Left forelimb (tissue), 1 donor: ENCODE measurements around the gene MAGI2.

Experiments
- DNase-seq: peaks from one replicate; pipeline ENCODE4 v3.0.0-alpha.2; 2018; ENCODE audit warnings: low spot score

The MAGI2 gene

GRCh38 chr7:78222001-78222751 is 1231.3 kb downstream of the MAGI2 start:
- no peak for DNase-seq

DNA sequence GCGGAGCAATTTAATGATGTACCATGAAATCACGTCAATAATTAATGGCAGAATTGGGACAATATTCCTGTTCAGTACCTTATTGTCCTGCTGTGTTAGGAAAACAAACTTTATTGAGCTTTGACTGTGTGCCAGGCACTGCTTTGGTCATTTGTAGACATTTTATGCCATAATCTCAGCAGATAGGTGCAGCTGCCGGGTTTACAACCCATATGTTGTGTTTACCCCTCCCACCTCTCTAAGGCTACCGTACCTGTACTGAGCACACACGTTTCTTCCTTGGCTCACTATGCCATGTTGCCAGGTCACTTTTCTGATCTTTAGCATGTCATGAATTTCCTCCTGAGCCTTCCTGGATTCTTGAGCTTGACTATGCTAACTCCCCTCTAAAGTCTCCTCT is 1232.7 kb downstream of the MAGI2 start:
- no peak for DNase-seq

- no peak for DNase-seq
These were observed 1234.6 kb downstream of the MAGI2 start for GRCh38 chr7:78218876-78219275.

GRCh38 chr7:78218051-78218450 is 1235.4 kb downstream of the MAGI2 start:
- no peak for DNase-seq

- no peak for DNase-seq
These were observed 1238.3 kb downstream of the MAGI2 start for GRCh38 chr7:78215199-78215598.

DNA sequence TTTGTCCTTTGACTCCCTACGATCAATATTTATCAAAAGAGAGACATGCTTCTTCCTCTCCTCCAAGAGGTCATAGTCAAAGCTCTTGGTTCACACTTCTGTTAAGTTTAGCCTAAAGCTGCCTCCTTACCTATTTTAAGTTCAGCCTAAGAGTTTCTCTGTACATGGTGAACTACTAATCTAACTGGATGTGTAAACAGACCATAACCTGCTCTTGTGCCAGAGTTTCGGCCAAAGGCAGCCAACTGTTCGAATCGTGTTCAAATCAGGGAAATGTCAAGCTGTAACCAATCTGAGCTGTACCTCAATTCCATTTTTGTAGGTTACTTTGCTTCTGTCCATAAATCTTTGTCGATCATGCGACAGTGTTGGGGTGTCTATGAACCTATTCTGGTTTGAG is 1240.1 kb downstream of the MAGI2 start:
- DNase-seq, result no peak

DNA sequence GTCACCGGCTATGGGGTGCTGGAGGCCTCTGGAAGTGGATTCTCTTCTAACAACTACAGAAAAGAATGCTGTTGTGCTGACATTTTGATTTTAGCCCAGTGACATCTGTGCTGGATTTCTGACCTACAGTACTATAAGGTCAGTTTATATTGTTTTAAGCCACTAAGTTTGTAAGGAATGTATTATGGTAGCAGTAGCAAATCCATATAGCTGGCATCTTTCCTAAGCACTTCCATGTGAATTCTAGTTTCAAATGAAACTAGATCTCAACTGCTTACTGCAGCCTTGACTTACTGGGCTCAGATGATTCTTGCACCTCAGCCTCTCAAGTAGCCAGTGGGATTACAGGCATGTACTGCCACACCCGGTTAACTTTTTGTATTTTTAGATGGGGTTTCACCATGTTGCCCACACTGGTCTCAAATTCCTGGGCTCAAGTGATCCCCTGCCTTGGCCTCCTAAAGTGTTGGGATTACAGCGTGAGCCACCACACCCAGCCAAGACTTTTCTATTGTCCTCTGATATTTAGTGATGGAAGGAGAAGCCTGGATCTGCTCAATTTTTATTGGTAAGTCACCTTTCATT is 1240.9 kb downstream of the MAGI2 start:
- DNase-seq, result no peak

DNA sequence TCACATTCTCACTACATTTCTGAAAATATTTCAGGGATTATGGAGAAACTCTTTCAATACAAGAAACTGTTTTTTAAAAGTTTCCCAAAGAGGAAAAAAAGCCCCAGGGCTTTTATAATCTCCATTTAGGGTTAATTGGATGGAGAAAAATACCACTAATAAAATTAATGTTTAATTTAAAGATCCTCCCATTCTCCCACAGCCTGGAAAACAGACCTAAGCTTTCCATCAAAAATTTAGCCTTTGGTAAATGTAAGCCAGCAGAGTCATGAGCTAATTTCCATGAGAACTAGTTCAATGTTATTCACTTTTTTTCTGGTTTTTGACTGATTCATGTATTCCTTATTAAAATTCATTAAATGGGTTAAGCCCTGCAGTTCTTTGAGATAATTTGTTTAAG is 1246.2 kb downstream of the MAGI2 start:
- DNase-seq, result no peak

- no peak for DNase-seq
These were observed 1246.7 kb downstream of the MAGI2 start for GRCh38 chr7:78206769-78207168.

DNA sequence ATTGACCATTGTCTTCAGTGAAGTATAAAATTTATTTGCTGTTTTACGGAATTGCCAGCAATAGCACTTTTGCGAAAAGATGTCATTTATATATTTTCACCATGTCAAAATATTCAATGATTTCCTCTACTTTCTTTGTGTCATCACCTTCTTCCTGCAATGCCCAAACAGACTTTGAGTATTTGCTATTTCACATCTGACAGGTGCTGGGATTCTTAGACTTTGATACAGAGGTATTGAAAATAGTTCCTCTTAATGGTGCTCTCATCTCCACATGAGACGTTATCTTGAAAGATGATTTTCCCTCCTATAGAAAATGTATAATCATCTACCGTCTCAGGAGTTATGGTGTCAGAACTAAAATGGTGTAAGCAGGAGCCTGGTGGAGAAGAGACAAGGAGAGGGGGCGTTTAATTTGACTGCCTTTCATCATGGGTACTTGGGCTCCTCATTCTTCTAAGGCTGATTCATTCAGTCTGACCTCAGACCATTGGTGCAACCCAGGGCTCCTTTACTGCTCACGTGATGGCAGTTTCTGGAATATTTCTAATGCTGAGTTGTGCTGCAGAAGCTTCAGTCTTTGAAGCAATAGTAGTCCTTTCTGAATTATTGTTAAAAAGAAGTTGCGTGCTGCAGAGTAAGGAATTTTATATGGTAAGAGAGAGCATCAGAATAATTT is 1250.3 kb downstream of the MAGI2 start:
- DNase-seq, result no peak

- no peak for DNase-seq
These were observed 1254.7 kb downstream of the MAGI2 start for GRCh38 chr7:78198756-78199155.

DNA sequence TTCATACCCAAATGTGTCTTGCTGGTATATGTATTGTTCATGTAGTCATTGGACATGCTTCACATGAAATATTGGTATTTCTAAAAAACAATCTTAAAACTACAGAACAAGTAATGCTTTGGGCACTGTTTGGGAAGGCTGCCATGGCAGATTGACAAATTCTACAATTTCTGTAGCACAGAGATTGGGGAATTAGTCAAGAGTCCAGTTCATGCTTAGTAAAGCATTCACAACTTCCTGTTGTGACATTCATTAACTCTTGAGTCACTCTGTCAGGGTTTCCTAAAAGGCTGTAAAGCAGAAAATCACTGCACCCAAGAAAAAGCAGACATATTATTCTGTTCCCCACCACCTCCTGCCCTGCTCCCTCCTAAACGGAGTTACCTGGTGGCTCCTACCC is 1256.0 kb downstream of the MAGI2 start:
- no peak for DNase-seq

- no peak for DNase-seq
These were observed 1258.2 kb downstream of the MAGI2 start for GRCh38 chr7:78195281-78195680.

GRCh38 chr7:78194611-78195010 is 1258.9 kb downstream of the MAGI2 start:
- no peak for DNase-seq

GRCh38 chr7:78191475-78192079 is 1261.9 kb downstream of the MAGI2 start:
- no peak for DNase-seq

- DNase-seq, result no peak
These were observed 1263.7 kb downstream of the MAGI2 start for GRCh38 chr7:78189762-78190161.

GRCh38 chr7:78185149-78185745 is 1268.2 kb downstream of the MAGI2 start:
- DNase-seq, result no peak

DNA sequence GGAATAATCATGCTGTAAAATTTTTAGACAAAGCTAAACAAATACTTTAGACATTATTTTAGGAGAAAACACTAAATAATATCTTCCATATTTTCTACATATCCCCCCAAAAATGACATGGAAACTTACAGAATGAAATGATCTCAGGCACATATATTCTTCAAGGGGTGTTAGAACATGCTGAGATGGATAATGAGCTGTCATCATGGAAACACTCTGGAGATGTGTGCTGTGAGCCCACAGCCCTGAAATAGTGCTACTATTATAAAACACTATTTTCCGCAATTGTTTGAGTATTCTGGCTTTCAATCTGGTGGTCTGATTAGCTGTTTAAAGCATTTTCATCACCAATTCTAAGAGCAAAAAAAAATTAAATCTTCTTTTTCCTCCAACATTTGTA is 1269.2 kb downstream of the MAGI2 start:
- no peak for DNase-seq

GRCh38 chr7:78179827-78180477 is 1273.5 kb downstream of the MAGI2 start:
- DNase-seq, result no peak

DNA sequence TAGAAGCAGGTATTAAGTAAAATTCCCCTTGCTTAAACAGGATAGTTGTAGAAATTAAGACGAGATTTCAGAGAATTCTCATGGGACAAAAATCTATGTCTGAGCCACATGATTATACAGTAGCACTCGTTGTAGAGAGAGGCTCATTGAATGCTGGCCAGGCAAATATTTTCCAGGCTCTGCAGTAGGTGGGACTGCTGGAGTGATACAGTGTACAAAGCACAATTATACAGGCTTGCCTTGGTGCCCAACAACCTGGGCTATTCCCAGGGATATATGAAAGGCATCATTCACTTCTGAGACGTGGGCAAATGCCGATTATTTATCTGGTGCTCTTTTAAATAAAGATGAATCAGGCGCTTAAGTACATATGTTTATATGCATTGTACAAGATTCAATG is 1274.3 kb downstream of the MAGI2 start:
- no peak for DNase-seq

DNA sequence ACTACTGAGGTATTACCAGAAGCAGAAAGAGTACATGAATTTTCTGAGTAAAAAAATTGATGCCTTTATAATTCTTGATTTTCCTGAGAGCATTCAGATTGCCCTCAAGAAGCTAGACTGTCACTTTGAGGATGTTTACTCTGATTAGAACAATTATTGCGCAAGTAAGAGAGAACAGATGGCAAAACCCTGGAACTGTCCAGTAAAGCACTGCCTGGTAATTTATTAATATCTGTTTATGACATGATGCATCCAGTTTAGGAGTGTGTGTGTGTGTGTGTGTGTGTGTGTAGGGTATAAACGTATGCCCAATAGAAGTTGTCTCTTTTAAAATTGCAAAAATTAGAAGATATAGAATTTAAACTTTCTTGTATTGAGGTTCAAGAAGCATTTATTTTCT is 1275.1 kb downstream of the MAGI2 start:
- DNase-seq, result no peak

GRCh38 chr7:78176171-78176570 is 1277.3 kb downstream of the MAGI2 start:
- DNase-seq, result no peak
